GM18519 (cell line): ENCODE measurements around the gene SNAP47.
A peak's percentile ranks its signal among the peaks of the same experiment; 100 is the strongest.
"Not testable (repeated sequence)": the region's sequence is repeated elsewhere in the genome, so short reads cannot be mapped to it uniquely, and the experiment has no call there.

Source experiments
- ATAC-seq: cut with Tn5 transposase; IDR thresholded peaks from one replicate; pipeline ENCODE4 v1.9.1; 2021; ENCODE audit warnings: mild to moderate bottlenecking, moderate library complexity; ENCODE audit not compliant: unreplicated experiment, low FRiP score

SNAP47 gene, protein sequence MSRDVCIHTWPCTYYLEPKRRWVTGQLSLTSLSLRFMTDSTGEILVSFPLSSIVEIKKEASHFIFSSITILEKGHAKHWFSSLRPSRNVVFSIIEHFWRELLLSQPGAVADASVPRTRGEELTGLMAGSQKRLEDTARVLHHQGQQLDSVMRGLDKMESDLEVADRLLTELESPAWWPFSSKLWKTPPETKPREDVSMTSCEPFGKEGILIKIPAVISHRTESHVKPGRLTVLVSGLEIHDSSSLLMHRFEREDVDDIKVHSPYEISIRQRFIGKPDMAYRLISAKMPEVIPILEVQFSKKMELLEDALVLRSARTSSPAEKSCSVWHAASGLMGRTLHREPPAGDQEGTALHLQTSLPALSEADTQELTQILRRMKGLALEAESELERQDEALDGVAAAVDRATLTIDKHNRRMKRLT

DNA sequence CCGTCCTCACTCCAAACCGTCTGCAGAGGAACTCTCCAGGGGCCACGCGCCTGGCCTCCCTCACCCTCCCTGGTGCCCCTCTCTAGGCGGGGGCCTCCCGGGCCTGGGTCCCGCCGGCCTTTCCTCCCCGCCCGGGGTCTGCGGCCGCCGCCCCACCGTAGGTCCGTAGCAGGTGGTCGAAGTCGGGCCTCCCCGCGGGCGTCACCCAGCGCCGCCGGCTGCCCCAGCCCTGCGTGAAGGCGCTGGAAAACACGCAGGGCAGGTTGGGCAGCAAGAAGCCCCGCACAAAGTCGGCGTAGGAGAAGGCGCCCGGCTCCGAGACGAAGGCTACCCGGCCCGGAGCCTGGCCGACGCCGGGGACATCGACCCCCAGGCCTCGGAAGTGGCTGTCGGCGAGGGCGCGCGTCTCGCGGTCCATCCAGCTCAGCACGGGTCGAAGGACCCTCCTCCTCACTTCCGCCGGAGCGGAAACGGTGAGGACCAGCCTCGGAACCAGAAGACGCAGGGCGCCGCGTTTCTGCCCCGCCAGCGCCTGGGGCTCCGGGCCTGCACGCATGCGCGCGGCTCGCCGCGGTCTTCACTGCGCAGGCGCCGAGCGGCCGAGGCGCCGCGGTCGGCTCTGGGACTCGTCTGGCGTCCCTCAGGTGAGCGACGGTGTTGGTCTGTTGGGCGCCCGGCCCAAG is at the start of gene SNAP47, which contains the start of gene JMJD4:
Gene SNAP47 (plus strand): TSS at position 580 of the 683 bp plus-strand sequence. CDS start 12,302 bp downstream, outside the sequence.
Gene JMJD4 (minus strand): TSS at position 447 of the 683 bp plus-strand sequence. CDS start 29 bp downstream, at position 418.
- ATAC-seq = peak; percentile 93

DNA sequence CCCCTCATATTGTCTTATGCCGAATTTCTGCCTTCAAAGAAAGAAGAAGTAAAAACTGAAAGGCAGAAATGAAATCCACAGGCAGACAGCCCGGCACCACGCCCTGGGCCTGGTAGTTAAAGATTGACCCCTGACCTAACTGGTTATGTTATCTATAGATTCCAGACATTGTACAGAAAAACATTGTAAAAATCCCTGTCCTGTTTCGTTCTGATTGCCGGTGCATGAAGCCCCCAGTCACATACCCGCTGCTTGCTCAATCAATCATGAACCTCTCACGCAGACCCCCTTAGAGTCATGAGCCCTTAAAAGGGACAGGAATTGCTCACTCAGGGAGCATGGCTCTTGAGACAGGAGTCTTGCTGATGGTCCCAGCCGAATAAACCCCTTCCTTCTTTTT is 49.4 kb upstream of the SNAP47 start:
- ATAC-seq = no peak

- ATAC-seq = no peak
Measured at GRCh38 chr1:227697321-227697864, 37.8 kb upstream of the SNAP47 start.

DNA sequence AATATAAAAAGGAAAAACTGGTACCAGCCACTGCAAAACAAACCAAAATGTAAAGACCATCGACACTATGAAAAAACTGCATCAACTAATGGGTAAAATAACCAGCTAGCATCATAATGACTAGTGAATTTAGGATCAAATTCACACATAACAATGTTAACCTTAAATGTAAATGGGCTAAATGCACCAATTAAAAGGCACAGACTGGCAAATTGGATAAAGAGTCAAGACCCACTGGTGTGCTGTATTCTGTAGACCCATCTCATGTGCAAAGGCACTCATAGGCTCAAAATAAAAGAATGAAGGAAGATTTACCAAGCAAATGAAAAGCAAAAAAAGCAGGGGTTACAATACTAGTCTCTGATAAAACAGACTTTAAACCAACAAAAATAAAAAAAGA is 33.6 kb upstream of the SNAP47 start:
- not testable (repeated sequence) for ATAC-seq

DNA sequence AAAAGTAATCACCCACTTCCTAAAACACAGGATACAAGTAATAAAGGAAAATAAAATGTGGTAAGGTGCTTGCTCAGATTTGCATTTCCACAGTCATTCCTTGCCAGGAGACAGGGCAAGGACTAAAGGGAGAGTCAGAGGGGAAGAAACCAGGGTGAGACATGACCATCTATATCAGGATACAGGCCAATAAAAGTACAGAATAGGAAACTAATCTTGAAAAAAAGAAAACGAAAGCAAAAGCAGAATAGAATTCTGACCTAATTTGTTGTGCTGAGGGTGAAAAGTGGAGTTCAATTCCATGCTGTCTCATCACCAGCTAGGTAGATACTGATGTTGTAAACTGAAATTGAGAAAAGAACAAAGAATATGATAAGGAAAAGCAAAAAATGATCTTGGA is 27.4 kb upstream of the SNAP47 start:
- no peak for ATAC-seq

DNA sequence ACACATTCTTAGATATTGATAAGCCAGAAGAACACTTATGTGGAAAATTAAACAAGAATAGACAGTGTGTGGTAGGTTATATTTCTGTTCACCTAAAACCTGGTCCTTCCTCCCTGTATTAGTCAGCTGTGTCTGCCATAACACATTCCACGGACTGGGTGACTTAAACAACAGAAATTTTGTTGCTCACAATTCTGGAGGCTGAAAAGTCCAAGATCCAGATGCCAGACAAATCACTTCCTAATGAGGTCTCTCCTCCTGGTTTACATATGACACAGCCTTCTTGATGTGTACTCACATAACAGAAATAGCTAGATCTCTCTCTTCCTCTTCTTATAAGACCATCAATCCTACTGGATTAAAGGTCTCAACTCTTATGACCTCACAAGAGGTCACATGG is 25.8 kb upstream of the SNAP47 start:
- ATAC-seq = no peak

- not testable (repeated sequence) for ATAC-seq
Measured at GRCh38 chr1:227710474-227710873, 24.8 kb upstream of the SNAP47 start.

GRCh38 chr1:227712648-227713047 is 22.6 kb upstream of the SNAP47 start:
- peak; percentile 91 for ATAC-seq

- no peak for ATAC-seq
Measured at GRCh38 chr1:227718932-227719331, 16.3 kb upstream of the SNAP47 start.

DNA sequence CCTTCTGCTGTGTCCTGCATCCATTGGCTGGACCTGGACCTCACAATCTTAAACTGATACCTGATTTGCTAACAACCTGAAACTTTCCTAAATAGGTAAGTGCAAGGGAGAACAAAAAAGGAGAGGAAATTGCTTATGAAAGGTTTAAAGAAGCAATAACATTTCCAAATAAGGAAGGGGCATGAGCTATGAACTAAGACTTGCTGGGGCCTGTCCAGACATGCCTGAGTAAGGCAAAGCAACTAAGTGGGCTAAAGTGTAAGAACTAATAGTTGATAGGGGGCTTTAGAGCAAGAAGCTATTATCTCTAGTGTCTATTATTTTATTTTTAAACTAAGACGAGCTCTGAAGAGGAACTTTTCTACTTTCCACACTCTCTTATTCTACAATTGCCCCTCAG is 11.8 kb upstream of the SNAP47 start:
- ATAC-seq = no peak

- no peak for ATAC-seq
Measured at GRCh38 chr1:227725046-227725445, 10.2 kb upstream of the SNAP47 start.

GRCh38 chr1:227726318-227726717 is 8.9 kb upstream of the SNAP47 start:
- no peak for ATAC-seq

- ATAC-seq = no peak
Measured at GRCh38 chr1:227726924-227727599, 8.2 kb upstream of the SNAP47 start.

- no peak for ATAC-seq
Measured at GRCh38 chr1:227728059-227728891, 7.0 kb upstream of the SNAP47 start.

DNA sequence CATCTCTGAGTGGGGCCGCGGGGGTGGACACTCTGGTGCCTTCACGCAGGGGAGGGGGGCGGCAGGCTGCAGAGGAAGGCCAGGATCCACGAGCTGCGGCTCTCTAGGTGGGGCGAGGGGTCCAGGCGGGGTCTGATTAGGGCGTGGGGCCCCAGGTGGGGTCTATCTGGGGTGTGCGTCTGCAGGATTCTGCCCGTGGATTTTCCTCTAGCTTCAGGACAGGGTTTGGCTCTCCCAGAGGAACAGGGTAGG is 6.4 kb upstream of the SNAP47 start:
- ATAC-seq = no peak

GRCh38 chr1:227729144-227729880 is 5.9 kb upstream of the SNAP47 start:
- no peak for ATAC-seq

DNA sequence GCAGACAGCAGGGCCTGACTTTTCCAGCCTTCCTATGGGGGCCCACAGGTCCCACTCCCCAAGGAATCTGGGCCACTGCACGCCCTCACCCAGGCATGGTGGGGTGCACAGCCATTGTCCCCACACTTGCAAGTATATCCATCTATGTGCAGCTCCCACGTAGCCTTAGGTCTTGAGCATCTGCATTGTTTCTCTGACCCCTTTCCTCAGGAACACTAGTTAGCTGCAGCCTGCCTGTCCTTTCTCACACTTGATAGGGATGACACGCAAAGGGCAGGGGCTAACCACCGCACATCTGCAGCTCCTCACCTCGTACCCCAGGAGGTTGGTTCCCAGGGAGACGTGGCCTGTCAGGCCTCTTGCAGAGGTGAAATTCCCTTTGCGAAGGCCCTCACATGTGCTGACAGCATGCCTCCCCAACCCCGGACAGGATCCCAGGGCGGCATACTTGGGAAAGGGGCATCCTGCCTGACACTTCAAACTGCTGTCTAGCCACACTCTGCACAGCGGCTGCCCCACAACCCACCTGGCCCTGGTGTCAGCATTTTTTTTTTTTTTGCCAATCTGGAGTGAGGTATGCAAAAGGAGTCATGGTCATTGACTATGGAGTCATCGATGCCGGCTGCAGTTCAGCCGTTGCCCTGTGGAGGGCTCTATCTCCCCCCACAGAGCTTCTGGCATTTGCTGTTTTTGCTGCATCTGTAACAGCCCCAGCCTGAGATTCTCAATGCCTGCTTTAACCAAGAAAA is 5.2 kb upstream of the SNAP47 start:
- peak; percentile 25 for ATAC-seq

DNA sequence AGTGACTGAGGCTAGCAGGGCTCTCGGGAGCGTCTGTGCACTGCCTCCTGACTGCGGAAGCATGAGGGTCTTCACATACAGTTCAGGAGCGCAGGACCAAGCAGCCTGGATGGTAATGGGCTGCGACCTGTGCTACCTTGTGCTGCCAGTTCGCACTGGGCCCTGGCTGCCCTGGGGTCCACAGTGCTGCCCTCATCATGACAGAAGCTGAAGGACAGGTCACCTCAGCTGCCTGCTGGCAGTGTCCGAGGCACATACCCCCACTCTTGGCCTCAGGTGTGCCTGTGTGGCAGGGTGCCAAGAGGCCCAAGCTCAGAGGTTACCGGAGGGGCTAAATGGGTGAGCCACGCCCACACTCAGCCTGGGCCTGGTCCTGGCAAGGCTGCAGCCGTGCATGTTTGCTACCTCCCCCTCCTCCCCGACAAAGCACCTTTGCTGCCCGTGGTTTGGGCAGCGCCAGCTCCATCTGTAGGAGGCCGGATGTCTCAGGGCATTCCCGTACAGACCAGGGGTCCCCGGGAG is 4.5 kb upstream of the SNAP47 start:
- no peak for ATAC-seq

DNA sequence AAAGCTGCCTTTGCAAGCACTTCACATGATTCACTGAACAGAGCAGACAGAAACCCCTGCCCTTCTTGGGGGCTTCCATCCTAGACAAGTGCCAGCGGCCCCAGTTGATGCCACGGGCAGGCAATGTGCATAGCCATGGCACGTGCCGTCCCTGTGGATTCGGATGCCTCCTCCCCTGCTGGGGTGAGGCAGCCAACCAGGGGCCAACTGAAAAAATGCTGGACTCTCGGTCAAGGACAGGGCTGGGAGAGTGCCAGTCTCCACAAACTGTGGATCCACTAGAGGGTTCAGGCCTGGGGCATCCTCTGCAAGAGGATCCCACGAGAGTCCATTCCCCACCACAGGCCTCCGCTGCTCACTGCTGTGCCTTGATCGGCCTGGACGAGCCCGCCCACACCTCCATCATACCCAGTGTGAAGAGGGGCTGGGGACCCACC is 4.0 kb upstream of the SNAP47 start:
- ATAC-seq = no peak
